GM12892 (cell line): ENCODE data around the gene KIZ.

Experiments used
- DNase-seq: peaks from one replicate; pipeline ENCODE4 v3.0.0; 2011; ENCODE audit not compliant: insufficient read length
- FAIRE-seq: peaks from 2 replicates; lab custom pipeline; 2011; peaks lifted over from hg19 to GRCh38; lab: Jason Lieb, UNC
- POLR2A ChIP-seq: IDR thresholded peaks from 2 replicates; pipeline ENCODE4 v1.6.1; 2011; ENCODE audit warnings: low read depth, low read length, control low read depth
- POLR2AphosphoS5 ChIP-seq: IDR thresholded peaks from 2 replicates; pipeline ENCODE4 v1.6.1; 2011; ENCODE audit warnings: low read depth, low read length, control low read depth
- TAF1 ChIP-seq: IDR thresholded peaks from 2 replicates; pipeline ENCODE4 v1.6.1; 2011; ENCODE audit warnings: low read depth, mild to moderate bottlenecking, control low read depth, low read length, borderline replicate concordance

The KIZ gene

GRCh38 chr20:21100578-21101452 is 25.1 kb upstream of the KIZ start:
- no peak for DNase-seq
- TF ChIP-seq POLR2A: no peak
- TF ChIP-seq POLR2AphosphoS5: no peak
- no peak for TF ChIP-seq TAF1
- FAIRE-seq: peak; percentile 21

GRCh38 chr20:21101453-21101931 is 24.4 kb upstream of the KIZ start:
- FAIRE-seq: no peak
- DNase-seq: no peak
- TF ChIP-seq TAF1: no peak
- no peak for TF ChIP-seq POLR2A
- TF ChIP-seq POLR2AphosphoS5: no peak

- DNase-seq (no peak), FAIRE-seq (no peak)
- no peak for TF ChIP-seq POLR2AphosphoS5
- no peak for TF ChIP-seq POLR2A
Observed at GRCh38 chr20:21101932-21102575, 23.8 kb upstream of the KIZ start.

GRCh38 chr20:21102603-21103311 is 23.1 kb upstream of the KIZ start:
- FAIRE-seq: no peak
- TF ChIP-seq TAF1 (no peak), POLR2AphosphoS5 (no peak), POLR2A (no peak)
- DNase-seq: no peak

- TF ChIP-seq TAF1: no peak
- FAIRE-seq: no peak
- no peak for DNase-seq
Observed at GRCh38 chr20:21103582-21104465, 22.1 kb upstream of the KIZ start.

GRCh38 chr20:21104466-21104761 is 21.5 kb upstream of the KIZ start:
- DNase-seq (no peak), FAIRE-seq (no peak)
- TF ChIP-seq TAF1: no peak
- TF ChIP-seq POLR2AphosphoS5: no peak
- TF ChIP-seq POLR2A: no peak

GRCh38 chr20:21104921-21105320 is 21.0 kb upstream of the KIZ start:
- no peak for TF ChIP-seq POLR2AphosphoS5
- no peak for TF ChIP-seq POLR2A
- DNase-seq (no peak), FAIRE-seq (no peak)

- TF ChIP-seq TAF1: no peak
- TF ChIP-seq POLR2AphosphoS5: no peak
- no peak for TF ChIP-seq POLR2A
- no peak for DNase-seq
- FAIRE-seq: no peak
Observed at GRCh38 chr20:21105429-21106170, 20.3 kb upstream of the KIZ start.

GRCh38 chr20:21106171-21107017 is 19.5 kb upstream of the KIZ start, which contains the start of gene LINC00237:
Gene LINC00237, minus strand, starts transcription at chr20:21106358.
- FAIRE-seq (no peak), DNase-seq (no peak)
- no peak for TF ChIP-seq TAF1
- TF ChIP-seq POLR2A: no peak
- no peak for TF ChIP-seq POLR2AphosphoS5
